Measurements from ENCODE around the gene MON2.

The MON2 gene

DNA sequence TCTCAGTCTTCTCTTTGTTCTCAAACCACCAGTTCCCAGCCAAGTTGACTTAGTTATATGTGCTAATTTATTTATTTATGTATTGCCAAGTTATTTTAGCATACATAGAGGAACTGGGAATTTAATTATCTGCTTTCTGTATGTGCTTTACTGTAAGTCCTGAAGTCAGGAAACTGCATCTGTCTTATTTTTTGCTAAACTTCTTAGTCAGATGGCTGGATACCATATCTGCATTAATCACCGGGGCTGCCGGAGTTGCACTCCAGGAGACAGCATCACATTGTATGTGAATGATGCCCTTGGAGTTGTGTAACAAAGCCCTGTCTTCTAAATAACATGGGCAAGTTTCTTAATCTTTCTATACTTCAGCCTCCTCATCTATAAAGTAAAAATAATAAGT, 96.2 kb downstream of the MON2 start:
- H3K79me2 ChIP-seq (ENCODE audit: control insufficient read depth, insufficient read depth, low read length), result no peaks in the 10 kb centered on the region
- no peak overlapping the region for H3K9ac ChIP-seq (ENCODE audit: low read length)
- no peak overlapping the region for H4K8ac ChIP-seq (ENCODE audit: low read depth, low read length)
- H3K23ac ChIP-seq (ENCODE audit: low read length), result no peak overlapping the region
- no peak overlapping the region for H2BK5ac ChIP-seq (ENCODE audit: low read length)
- H3K36me3 ChIP-seq (ENCODE audit: control insufficient read depth, insufficient read depth, low read length), result no peaks in the 10 kb centered on the region
- H3K4me3 ChIP-seq (ENCODE audit: low read length), result no peak overlapping the region
- H3K4ac ChIP-seq (ENCODE audit: low read depth, low read length), result no peak overlapping the region
- no peak overlapping the region for H2BK120ac ChIP-seq (ENCODE audit: low read depth, low read length)
- H3K56ac ChIP-seq (ENCODE audit: low read length), result no peak overlapping the region
- H3K27me3 ChIP-seq (ENCODE audit: insufficient read depth, low read length, poor library complexity), result no peaks in the 10 kb centered on the region
- DNase-seq, result peak; percentile 50
- H4K5ac ChIP-seq (ENCODE audit: low read length), result no peak overlapping the region
- H3K79me1 ChIP-seq (ENCODE audit: low read length), result no peaks in the 10 kb centered on the region
- H3K4me2 ChIP-seq (ENCODE audit: low read length), result no peak overlapping the region
- H2AK5ac ChIP-seq (ENCODE audit: low read length), result no peak overlapping the region
- no CpG with 5 or more reads among the region's 2 CpGs for WGBS (ENCODE audit: extremely low coverage, insufficient coverage, low lambda C conversion rate)
- H3K27ac ChIP-seq (ENCODE audit: low read depth, low read length), result no peak overlapping the region
- H2BK15ac ChIP-seq (replicated peaks; ENCODE audit: low read depth), result no peak overlapping the region
- no peaks in the 10 kb centered on the region for H3K4me1 ChIP-seq (ENCODE audit: control insufficient read depth, low read depth, low read length)
- H3K18ac ChIP-seq (ENCODE audit: low read length), result no peak overlapping the region

DNA sequence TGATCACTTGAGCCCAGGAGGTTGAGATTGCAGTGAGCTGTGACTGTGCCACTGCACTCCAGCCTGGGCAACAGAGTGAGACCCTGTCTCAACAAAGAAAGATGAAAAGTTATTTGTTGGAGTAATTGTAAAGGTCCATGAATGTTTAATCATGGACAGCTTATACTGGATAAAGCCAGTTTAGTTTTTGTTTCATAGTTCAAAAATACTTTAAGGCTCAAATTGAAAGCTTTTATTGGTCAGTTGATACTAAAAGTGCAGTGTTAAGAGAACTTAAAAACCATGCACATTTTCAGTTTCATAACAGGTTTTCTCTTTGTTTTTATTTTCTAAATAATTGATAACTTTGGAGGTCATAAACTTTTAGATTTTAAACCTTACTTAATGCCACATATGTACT, 108.4 kb downstream of the MON2 start:
- no peak overlapping the region for H3K4ac ChIP-seq (ENCODE audit: low read depth, low read length)
- no peak overlapping the region for H4K8ac ChIP-seq (ENCODE audit: low read depth, low read length)
- no peak overlapping the region for H3K18ac ChIP-seq (ENCODE audit: low read length)
- H3K27me3 ChIP-seq (ENCODE audit: insufficient read depth, low read length, poor library complexity), result no peaks in the 10 kb centered on the region
- H2BK120ac ChIP-seq (ENCODE audit: low read depth, low read length), result no peak overlapping the region
- no peak overlapping the region for H3K27ac ChIP-seq (ENCODE audit: low read depth, low read length)
- H3K36me3 ChIP-seq (ENCODE audit: control insufficient read depth, insufficient read depth, low read length), result no peaks in the 10 kb centered on the region
- no peaks in the 10 kb centered on the region for H3K79me2 ChIP-seq (ENCODE audit: control insufficient read depth, insufficient read depth, low read length)
- no peak overlapping the region for H3K4me3 ChIP-seq (ENCODE audit: low read length)
- H3K4me1 ChIP-seq (ENCODE audit: control insufficient read depth, low read depth, low read length), result no peaks in the 10 kb centered on the region
- no peak overlapping the region for H3K56ac ChIP-seq (ENCODE audit: low read length)
- no peak overlapping the region for H3K23ac ChIP-seq (ENCODE audit: low read length)
- no peak overlapping the region for H2AK5ac ChIP-seq (ENCODE audit: low read length)
- no peak overlapping the region for H4K5ac ChIP-seq (ENCODE audit: low read length)
- H2BK15ac ChIP-seq (replicated peaks; ENCODE audit: low read depth), result no peak overlapping the region
- H2BK5ac ChIP-seq (ENCODE audit: low read length), result no peak overlapping the region
- no peaks in the 10 kb centered on the region for H3K79me1 ChIP-seq (ENCODE audit: low read length)
- no peak for DNase-seq
- no peak overlapping the region for H3K4me2 ChIP-seq (ENCODE audit: low read length)
- no peak overlapping the region for H3K9ac ChIP-seq (ENCODE audit: low read length)

DNA sequence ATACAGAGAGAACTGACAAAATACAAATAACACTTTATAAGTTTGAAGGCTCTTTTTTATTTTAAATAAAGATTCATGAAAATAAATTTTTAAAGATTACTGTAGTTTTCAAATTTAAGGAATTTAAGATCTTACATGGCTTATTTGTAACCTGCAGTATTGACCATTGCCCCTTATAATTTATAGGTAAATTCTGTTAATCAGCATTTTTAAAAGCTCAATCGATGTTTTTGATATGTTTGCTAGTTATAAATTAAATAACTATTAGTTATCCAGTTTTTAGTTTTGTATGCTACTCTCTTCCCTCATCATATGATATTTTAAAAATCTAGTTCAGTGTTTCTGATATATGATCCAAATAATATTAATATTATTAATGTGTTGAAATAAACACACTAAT, 109.9 kb downstream of the MON2 start:
- Histone ChIP-seq H2BK120ac (ENCODE audit: low read depth, low read length) (no peak overlapping the region), H3K9ac (ENCODE audit: low read length) (no peak overlapping the region), H4K8ac (ENCODE audit: low read depth, low read length) (no peak overlapping the region), H4K5ac (ENCODE audit: low read length) (no peak overlapping the region), H2BK15ac (replicated peaks; ENCODE audit: low read depth) (no peak overlapping the region), H3K27me3 (ENCODE audit: insufficient read depth, low read length, poor library complexity) (no peaks in the 10 kb centered on the region), H3K18ac (ENCODE audit: low read length) (no peak overlapping the region), H3K4me2 (ENCODE audit: low read length) (no peak overlapping the region), H3K23ac (ENCODE audit: low read length) (no peak overlapping the region), H3K36me3 (ENCODE audit: control insufficient read depth, insufficient read depth, low read length) (no peaks in the 10 kb centered on the region), H3K4ac (ENCODE audit: low read depth, low read length) (no peak overlapping the region), H3K4me3 (ENCODE audit: low read length) (no peak overlapping the region), H2AK5ac (ENCODE audit: low read length) (no peak overlapping the region), H3K79me2 (ENCODE audit: control insufficient read depth, insufficient read depth, low read length) (no peaks in the 10 kb centered on the region), H2BK5ac (ENCODE audit: low read length) (no peak overlapping the region), H3K79me1 (ENCODE audit: low read length) (no peaks in the 10 kb centered on the region), H3K56ac (ENCODE audit: low read length) (no peak overlapping the region), H3K4me1 (ENCODE audit: control insufficient read depth, low read depth, low read length) (no peaks in the 10 kb centered on the region), H3K27ac (ENCODE audit: low read depth, low read length) (no peak overlapping the region)
- DNase-seq, result no peak
- no CpG with 5 or more reads among the region's 1 CpG for WGBS (ENCODE audit: extremely low coverage, insufficient coverage, low lambda C conversion rate)

DNA sequence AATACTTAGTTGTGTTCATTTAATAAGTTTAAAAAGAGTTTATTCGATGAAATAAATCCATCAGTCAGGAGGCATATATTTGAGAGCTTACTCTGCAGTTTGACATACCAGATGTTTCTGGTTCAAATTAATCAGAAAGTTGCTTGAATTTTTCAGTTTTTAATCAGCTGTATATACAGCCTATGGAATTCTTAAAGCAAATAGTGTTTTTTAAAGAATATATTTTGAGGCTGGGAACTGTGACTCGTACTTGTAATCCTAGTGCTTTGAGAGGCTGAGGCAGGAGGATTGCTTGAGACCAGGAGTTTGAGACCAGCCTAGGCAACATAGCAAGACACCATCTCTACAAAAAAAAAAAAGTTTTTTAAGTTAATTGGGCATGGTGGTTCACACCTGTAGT, 112.1 kb downstream of the MON2 start:
- DNase-seq, result no peak
- Histone ChIP-seq H3K18ac (ENCODE audit: low read length) (no peak overlapping the region), H3K4me1 (ENCODE audit: control insufficient read depth, low read depth, low read length) (no peaks in the 10 kb centered on the region), H3K79me2 (ENCODE audit: control insufficient read depth, insufficient read depth, low read length) (no peaks in the 10 kb centered on the region), H2BK15ac (replicated peaks; ENCODE audit: low read depth) (no peak overlapping the region), H3K23ac (ENCODE audit: low read length) (no peak overlapping the region), H4K8ac (ENCODE audit: low read depth, low read length) (no peak overlapping the region), H2AK5ac (ENCODE audit: low read length) (no peak overlapping the region), H4K5ac (ENCODE audit: low read length) (no peak overlapping the region), H3K56ac (ENCODE audit: low read length) (no peak overlapping the region), H3K4ac (ENCODE audit: low read depth, low read length) (no peak overlapping the region), H3K27ac (ENCODE audit: low read depth, low read length) (no peak overlapping the region), H2BK120ac (ENCODE audit: low read depth, low read length) (no peak overlapping the region), H2BK5ac (ENCODE audit: low read length) (no peak overlapping the region), H3K79me1 (ENCODE audit: low read length) (no peaks in the 10 kb centered on the region), H3K36me3 (ENCODE audit: control insufficient read depth, insufficient read depth, low read length) (no peaks in the 10 kb centered on the region), H3K4me3 (ENCODE audit: low read length) (no peak overlapping the region), H3K9ac (ENCODE audit: low read length) (no peak overlapping the region), H3K27me3 (ENCODE audit: insufficient read depth, low read length, poor library complexity) (no peaks in the 10 kb centered on the region), H3K4me2 (ENCODE audit: low read length) (no peak overlapping the region)
- no CpG with 5 or more reads among the region's 2 CpGs for WGBS (ENCODE audit: extremely low coverage, insufficient coverage, low lambda C conversion rate)

DNA sequence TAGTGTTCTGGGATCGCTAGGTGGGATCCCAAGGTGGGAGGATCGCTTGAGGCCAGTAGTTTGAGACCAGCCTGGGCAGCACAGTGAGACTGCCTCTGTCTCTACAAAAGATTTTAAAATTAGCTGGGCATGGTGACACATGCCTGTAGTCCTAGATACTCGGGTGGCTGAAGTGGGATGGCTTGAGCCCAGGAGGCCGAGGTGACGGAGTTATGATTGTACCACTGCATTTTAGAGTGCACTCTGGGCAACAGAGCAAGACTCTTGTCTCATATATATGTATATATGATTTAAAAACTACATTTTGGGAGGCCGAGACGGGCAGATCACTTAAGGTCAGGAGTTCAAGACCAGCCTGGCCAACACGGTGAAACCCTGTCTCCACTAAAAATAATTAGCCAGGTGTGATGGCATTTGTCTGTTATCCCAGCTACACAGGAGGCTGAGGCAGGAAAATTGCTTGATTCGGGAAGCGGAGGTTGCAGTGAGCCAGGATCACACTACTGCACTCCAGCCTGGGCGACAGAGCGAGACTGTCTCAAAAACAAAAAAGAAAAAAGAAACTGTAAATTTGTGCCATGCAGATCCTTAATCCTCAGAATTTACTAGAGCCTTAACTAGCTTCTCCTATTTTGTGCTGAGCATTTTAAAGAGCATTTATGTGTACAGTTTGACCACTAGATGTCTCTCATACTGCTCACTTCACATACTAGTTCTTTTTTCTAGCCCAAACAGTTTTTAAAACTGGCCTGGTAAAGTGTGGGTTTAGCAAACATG, 114.8 kb downstream of the MON2 start:
- no peak overlapping the region for H3K9ac ChIP-seq (ENCODE audit: low read length)
- no peak overlapping the region for H2BK15ac ChIP-seq (replicated peaks; ENCODE audit: low read depth)
- no peaks in the 10 kb centered on the region for H3K27me3 ChIP-seq (ENCODE audit: insufficient read depth, low read length, poor library complexity)
- H4K8ac ChIP-seq (ENCODE audit: low read depth, low read length), result no peak overlapping the region
- H3K36me3 ChIP-seq (ENCODE audit: control insufficient read depth, insufficient read depth, low read length), result no peaks in the 10 kb centered on the region
- H3K4ac ChIP-seq (ENCODE audit: low read depth, low read length), result no peak overlapping the region
- no peak overlapping the region for H2BK120ac ChIP-seq (ENCODE audit: low read depth, low read length)
- no peak overlapping the region for H3K23ac ChIP-seq (ENCODE audit: low read length)
- no peak overlapping the region for H3K4me2 ChIP-seq (ENCODE audit: low read length)
- H4K5ac ChIP-seq (ENCODE audit: low read length), result no peak overlapping the region
- WGBS (ENCODE audit: extremely low coverage, insufficient coverage, low lambda C conversion rate), result no CpG with 5 or more reads among the region's 12 CpGs
- DNase-seq, result peak; percentile 74
- no peaks in the 10 kb centered on the region for H3K4me1 ChIP-seq (ENCODE audit: control insufficient read depth, low read depth, low read length)
- no peak overlapping the region for H2BK5ac ChIP-seq (ENCODE audit: low read length)
- H3K27ac ChIP-seq (ENCODE audit: low read depth, low read length), result no peak overlapping the region
- no peaks in the 10 kb centered on the region for H3K79me2 ChIP-seq (ENCODE audit: control insufficient read depth, insufficient read depth, low read length)
- H3K18ac ChIP-seq (ENCODE audit: low read length), result no peak overlapping the region
- H2AK5ac ChIP-seq (ENCODE audit: low read length), result no peak overlapping the region
- no peak overlapping the region for H3K4me3 ChIP-seq (ENCODE audit: low read length)
- peak overlapping the region; percentile 27 for H3K56ac ChIP-seq (ENCODE audit: low read length)
- H3K79me1 ChIP-seq (ENCODE audit: low read length), result no peaks in the 10 kb centered on the region

DNA sequence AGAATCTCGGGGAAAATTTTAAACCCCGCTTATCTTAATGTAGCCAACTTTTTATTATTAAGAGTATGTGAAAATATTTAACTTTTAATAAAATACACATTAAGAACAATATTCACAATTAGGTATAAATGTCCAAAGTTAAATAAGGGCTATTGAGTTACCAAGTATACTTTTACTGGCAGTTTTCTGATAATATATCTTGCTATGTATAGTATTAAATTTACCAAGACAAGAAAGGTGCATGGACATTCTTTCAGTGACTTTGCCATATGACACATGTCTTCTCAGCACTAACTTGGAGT, 115.4 kb downstream of the MON2 start:
- H3K4me2 ChIP-seq (ENCODE audit: low read length), result no peak overlapping the region
- H3K18ac ChIP-seq (ENCODE audit: low read length), result peak overlapping the region; percentile 60
- no peak overlapping the region for H3K27ac ChIP-seq (ENCODE audit: low read depth, low read length)
- H2BK5ac ChIP-seq (ENCODE audit: low read length), result no peak overlapping the region
- H3K23ac ChIP-seq (ENCODE audit: low read length), result no peak overlapping the region
- no peak overlapping the region for H4K8ac ChIP-seq (ENCODE audit: low read depth, low read length)
- H4K5ac ChIP-seq (ENCODE audit: low read length), result no peak overlapping the region
- H2BK120ac ChIP-seq (ENCODE audit: low read depth, low read length), result no peak overlapping the region
- no peak overlapping the region for H3K4me3 ChIP-seq (ENCODE audit: low read length)
- H3K9ac ChIP-seq (ENCODE audit: low read length), result peak overlapping the region; percentile 13
- H3K79me2 ChIP-seq (ENCODE audit: control insufficient read depth, insufficient read depth, low read length), result no peaks in the 10 kb centered on the region
- no CpG with 5 or more reads among the region's 2 CpGs for WGBS (ENCODE audit: extremely low coverage, insufficient coverage, low lambda C conversion rate)
- H2AK5ac ChIP-seq (ENCODE audit: low read length), result no peak overlapping the region
- H3K27me3 ChIP-seq (ENCODE audit: insufficient read depth, low read length, poor library complexity), result no peaks in the 10 kb centered on the region
- no peak overlapping the region for H3K4ac ChIP-seq (ENCODE audit: low read depth, low read length)
- no peaks in the 10 kb centered on the region for H3K79me1 ChIP-seq (ENCODE audit: low read length)
- no peak for DNase-seq
- H3K36me3 ChIP-seq (ENCODE audit: control insufficient read depth, insufficient read depth, low read length), result no peaks in the 10 kb centered on the region
- no peak overlapping the region for H2BK15ac ChIP-seq (replicated peaks; ENCODE audit: low read depth)
- H3K4me1 ChIP-seq (ENCODE audit: control insufficient read depth, low read depth, low read length), result no peaks in the 10 kb centered on the region
- no peak overlapping the region for H3K56ac ChIP-seq (ENCODE audit: low read length)
